GM19043 (cell line): ENCODE data around the gene EDEM1.

Source experiments
- ATAC-seq: cut with Tn5 transposase; IDR thresholded peaks from one replicate; pipeline ENCODE4 v1.9.1; 2021; ENCODE audit warnings: low read depth; ENCODE audit not compliant: unreplicated experiment

The EDEM1 gene

DNA sequence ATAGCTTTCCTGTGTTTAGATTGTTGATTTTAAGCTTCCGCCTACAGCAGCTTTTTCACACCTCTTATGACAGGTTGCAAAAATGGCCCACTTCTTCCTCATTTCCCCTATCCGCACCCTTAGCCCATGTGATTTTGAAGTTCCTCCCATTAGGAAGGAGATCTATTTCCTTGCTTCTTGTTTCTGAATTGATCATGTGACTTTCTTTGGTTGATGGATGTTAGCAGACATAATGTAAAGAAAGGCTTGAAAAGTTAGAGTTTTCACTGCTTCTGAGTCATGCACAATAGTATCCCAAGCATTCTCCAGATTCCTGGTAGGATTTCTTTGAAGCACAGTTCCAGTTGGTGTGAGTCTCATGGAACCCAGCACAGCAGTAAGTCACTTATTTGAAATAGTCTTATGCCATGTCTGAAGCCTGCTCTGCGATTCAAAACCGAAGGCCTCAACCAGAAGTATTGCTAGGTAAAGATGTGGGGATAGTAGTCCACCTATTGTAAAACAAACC is 76.6 kb downstream of the EDEM1 start:
- no peak for ATAC-seq

DNA sequence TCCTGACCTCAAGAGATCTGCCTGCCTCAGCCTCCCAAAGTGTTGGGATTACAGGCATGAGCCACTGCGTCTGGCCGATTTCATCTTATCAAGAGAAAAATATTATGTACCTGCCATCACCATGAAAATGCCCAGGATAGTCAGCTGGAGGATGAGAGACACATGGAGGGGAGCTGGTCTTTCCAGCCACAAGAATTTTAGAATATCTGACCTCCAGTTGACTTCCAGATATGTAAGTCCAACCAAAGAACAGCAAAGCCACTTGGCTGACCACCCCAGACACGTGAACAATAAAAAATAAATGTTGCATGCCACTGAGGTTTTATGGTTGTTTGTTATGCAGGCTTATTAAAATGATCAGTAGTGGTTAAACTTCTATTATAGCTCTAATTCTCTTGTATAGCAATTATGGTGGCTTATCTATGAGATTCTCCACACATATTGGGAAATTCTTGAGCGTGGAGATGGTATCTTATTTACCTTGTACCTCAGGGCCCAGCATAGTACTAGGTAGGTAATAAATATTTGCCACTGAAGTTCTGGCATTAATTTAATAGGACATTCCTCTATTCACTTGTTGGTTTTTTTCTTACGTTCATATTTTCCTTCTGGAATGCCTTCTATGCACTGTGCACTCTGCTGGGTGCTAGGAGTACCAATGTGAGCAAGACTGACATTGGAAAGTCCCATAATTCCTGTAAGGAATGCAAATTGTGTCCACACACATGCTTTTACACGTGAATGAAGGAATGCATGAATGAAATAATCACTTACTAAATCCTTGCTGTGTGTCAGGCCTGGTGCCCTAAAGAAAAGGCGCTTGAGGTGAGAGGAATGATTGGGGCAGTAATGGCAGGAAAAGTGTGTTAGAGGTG is 77.6 kb downstream of the EDEM1 start:
- no peak for ATAC-seq

DNA sequence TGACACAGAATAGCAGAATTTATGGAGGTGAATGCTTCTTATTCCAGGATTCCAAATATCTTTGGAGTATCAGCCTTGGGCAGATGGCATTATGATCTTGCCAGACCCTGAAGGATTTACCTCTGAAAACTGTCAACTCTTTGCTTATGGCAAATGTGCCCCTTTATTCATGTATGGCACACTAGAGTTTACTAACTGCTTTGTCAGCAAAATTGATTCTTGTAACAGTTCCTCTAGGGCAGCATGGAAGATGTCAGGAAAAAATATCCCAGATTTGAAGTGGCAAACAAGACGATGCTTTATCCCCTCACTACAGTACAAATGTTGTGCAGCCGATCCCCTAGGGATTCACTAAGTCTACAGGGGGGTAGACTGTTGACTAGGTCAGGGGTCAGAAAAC is 79.7 kb downstream of the EDEM1 start:
- ATAC-seq: no peak

DNA sequence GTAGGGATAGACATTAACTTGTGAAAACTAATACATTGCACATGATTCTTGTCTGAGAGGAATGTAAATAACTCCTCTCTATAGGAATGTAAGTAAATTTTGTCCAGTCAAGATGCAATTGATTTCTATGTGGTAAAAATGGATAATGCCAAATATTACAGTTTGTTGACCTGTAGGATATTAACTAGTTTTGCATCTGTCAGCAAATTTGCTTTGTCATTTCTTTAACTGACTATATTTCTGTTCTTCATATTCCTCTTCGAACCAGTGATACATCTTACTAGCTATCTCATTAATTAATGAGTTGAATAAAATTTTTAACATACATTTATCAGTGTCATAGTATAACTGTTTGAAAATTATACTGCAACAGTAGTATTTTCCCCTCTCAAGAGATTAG is 80.4 kb downstream of the EDEM1 start:
- no peak for ATAC-seq
